Measurements from ENCODE around the gene COL18A1. TPM values are rescaled to one million over a fixed set of nuclear protein-coding genes. Genes with fewer than 3 reads are reported as not detected.

The COL18A1 gene
- polyA plus RNA-seq, 2 of the 4 experiments (the other 2 are of a cell fraction), result 17.3 to 88.4 TPM

- ChIA-PET POLR2A (no interaction called here), CTCF (interaction anchor here (0.5 to 5.6 kb wide), 28 partner anchors 10 to 575 kb away, joined by 3 to 75 read pairs (median 4); no protein-coding TSS in a partner anchor)
- Histone ChIP-seq H3K27ac (peak overlapping the region; percentile 64 to 84; a peak in 4 of 6 replicates), H3K4me3 (no peak overlapping the region), H3K4me1 (peaks cover 11% of the 10 kb centered on the region), H3K9me3 (no peaks in the 10 kb centered on the region), H3K4me2 (no peak overlapping the region; the same call in 2 of the 3 replicates)
- 100% methylated on average over 7 of the region's 28 CpGs for WGBS (ENCODE audit: missing lambda C conversion rate)
- FAIRE-seq (no peak), ATAC-seq (no peak), DNase-seq (ENCODE audit: low read depth in 1 of 2, low spot score in 1 of 2) (no peak)
- no peak for TF ChIP-seq SMC3 (IDR thresholded peaks at IDR 0.05)
- no peak for TF ChIP-seq RAD21 (conservative IDR thresholded peaks at IDR 0.05 in 1 of 2, IDR thresholded peaks at IDR 0.05 in 1 of 2)
- no peak for TF ChIP-seq CTCF (IDR thresholded peaks at IDR 0.05)
- no peak for TF ChIP-seq USF2 (IDR thresholded peaks at IDR 0.05)
- no peak for TF ChIP-seq FOXS1 (CRISPR knock-in tag; IDR thresholded peaks at IDR 0.05)
- TF ChIP-seq TFCP2L1 (CRISPR knock-in tag; IDR thresholded peaks at IDR 0.05), result no peak
- TF ChIP-seq POLR2A (IDR thresholded peaks at IDR 0.05; ENCODE audit: low read length), result no peak
- no peak for TF ChIP-seq JUN (IDR thresholded peaks at IDR 0.05)
- TF ChIP-seq CBX8 (IDR thresholded peaks at IDR 0.05), result no peak
- no peak for TF ChIP-seq HOXB13 (CRISPR knock-in tag; IDR thresholded peaks at IDR 0.05; ENCODE audit: low read depth)
- no peak for TF ChIP-seq RNF2 (IDR thresholded peaks at IDR 0.05; ENCODE audit: borderline replicate concordance, low read depth)
- no peak for TF ChIP-seq CBX2 (IDR thresholded peaks at IDR 0.05; ENCODE audit: borderline replicate concordance, low read depth)
- no peak for TF ChIP-seq ZNF302 (CRISPR knock-in tag; IDR thresholded peaks at IDR 0.05)
- no peak for TF ChIP-seq ZSCAN20 (CRISPR knock-in tag; IDR thresholded peaks at IDR 0.05)
- no peak for TF ChIP-seq SREBF2 (IDR thresholded peaks at IDR 0.05)
- TF ChIP-seq GATA3 (IDR thresholded peaks at IDR 0.05; ENCODE audit: borderline replicate concordance), result no peak
These were observed 35.0 kb downstream of the COL18A1 start for GRCh38 chr21:45439901-45440461.

- ATAC-seq (no peak), DNase-seq (ENCODE audit: low read depth in 1 of 2, low spot score in 1 of 2) (no peak), FAIRE-seq (no peak)
- Histone ChIP-seq H3K4me1 (peaks cover 11% of the 10 kb centered on the region), H3K9me3 (peaks cover under 1% of the 10 kb centered on the region; the same call in 1 of the 3 replicates), H3K27ac (no peak overlapping the region), H3K4me2 (no peak overlapping the region), H3K4me3 (no peak overlapping the region)
- WGBS (ENCODE audit: missing lambda C conversion rate), result 92% methylated on average over 12 of the region's 22 CpGs
- ChIA-PET CTCF (interaction anchor here (0.6 to 5.6 kb wide), 13 partner anchors 14 to 323 kb away, joined by 3 to 75 read pairs (median 6); no protein-coding TSS in a partner anchor), POLR2A (no interaction called here)
- TF ChIP-seq E2F6 (IDR thresholded peaks at IDR 0.05; ENCODE audit: borderline replicate concordance, low read depth), result no peak
- no peak for TF ChIP-seq GATA3 (IDR thresholded peaks at IDR 0.05; ENCODE audit: borderline replicate concordance)
- no peak for TF ChIP-seq HES2 (IDR thresholded peaks at IDR 0.05)
- no peak for TF ChIP-seq FOXS1 (CRISPR knock-in tag; IDR thresholded peaks at IDR 0.05)
- no peak for TF ChIP-seq NPAS2 (CRISPR knock-in tag; IDR thresholded peaks at IDR 0.05; ENCODE audit: borderline replicate concordance)
- no peak for TF ChIP-seq REST (IDR thresholded peaks at IDR 0.05)
- TF ChIP-seq RFX5 (IDR thresholded peaks at IDR 0.05), result no peak
- TF ChIP-seq JUNB (IDR thresholded peaks at IDR 0.05), result no peak
- no peak for TF ChIP-seq FOSL2 (IDR thresholded peaks at IDR 0.05)
- no peak for TF ChIP-seq FOSL2 (CRISPR knock-in tag; IDR thresholded peaks at IDR 0.05)
- no peak for TF ChIP-seq BCL3 (IDR thresholded peaks at IDR 0.05)
- TF ChIP-seq ESRRA (IDR thresholded peaks at IDR 0.05; ENCODE audit: borderline replicate concordance, low read length), result no peak
- no peak for TF ChIP-seq KDM1A (IDR thresholded peaks at IDR 0.05; ENCODE audit: low read depth)
- no peak for TF ChIP-seq MAZ (IDR thresholded peaks at IDR 0.05; ENCODE audit: borderline replicate concordance, low read depth, low read length)
These were observed 35.9 kb downstream of the COL18A1 start for GRCh38 chr21:45440736-45441350.

Measured in A549 (cell line).